KMS-11 (cell line): ENCODE results near the gene URAD.

ENCODE experiments used
- H2AFZ ChIP-seq: fragments of 200-600 bp; sonication (generic); 2 replicates; pipeline ENCODE4 v1.6.1; 2016; ENCODE audit warnings: antibody characterized with exemption, mixed run types, low read depth
- H3K27ac ChIP-seq: fragments of 200-600 bp; sonication (generic); 2 replicates; pipeline ENCODE4 v1.6.1; 2016; ENCODE audit warnings: mild to moderate bottlenecking, mixed run types
- H3K27me3 ChIP-seq: fragments of 200-600 bp; sonication (generic); 2 replicates; pipeline ENCODE4 v1.6.1; 2017; ENCODE audit warnings: mild to moderate bottlenecking, low read depth, mixed run types, moderate library complexity; ENCODE audit not compliant: insufficient read depth
- H3K36me3 ChIP-seq: fragments of 200-600 bp; sonication (generic); 2 replicates; pipeline ENCODE4 v1.6.1; 2017; ENCODE audit warnings: mild to moderate bottlenecking, mixed run types; ENCODE audit not compliant: insufficient read depth
- H3K4me1 ChIP-seq: fragments of 200-600 bp; sonication (generic); 2 replicates; pipeline ENCODE4 v1.6.1; 2016; ENCODE audit warnings: mild to moderate bottlenecking, low read depth, mixed run types; ENCODE audit not compliant: poor library complexity, severe bottlenecking
- H3K4me2 ChIP-seq: fragments of 200-600 bp; sonication (generic); 2 replicates; pipeline ENCODE4 v1.7.0; 2016; ENCODE audit warnings: mild to moderate bottlenecking, mixed run types
- H3K4me3 ChIP-seq: fragments of 200-600 bp; sonication (generic); IDR thresholded peaks from 2 replicates; pipeline ENCODE4 v1.6.1; 2017; ENCODE audit warnings: low read depth, low read length, mixed read lengths; ENCODE audit not compliant: insufficient read depth
- H3K79me2 ChIP-seq: fragments of 200-600 bp; sonication (generic); 2 replicates; pipeline ENCODE4 v1.6.1; 2016; ENCODE audit warnings: low read depth, mixed run types; ENCODE audit not compliant: insufficient read depth
- H3K9ac ChIP-seq: fragments of 200-600 bp; sonication (generic); 2 replicates; pipeline ENCODE4 v1.6.1; 2016; ENCODE audit warnings: mild to moderate bottlenecking, mixed run types
- H4K20me1 ChIP-seq: fragments of 200-600 bp; sonication (generic); 2 replicates; pipeline ENCODE4 v1.6.1; 2016; ENCODE audit warnings: mild to moderate bottlenecking, mixed run types; ENCODE audit not compliant: insufficient read depth
- TF ChIP-seq, protein P1 (sequence below): fragments of 200-600 bp; sonication (generic); conservative IDR thresholded peaks from 2 replicates; pipeline ENCODE4 v1.6.1; 2017; ENCODE audit warnings: low read depth, mild to moderate bottlenecking, antibody characterized with exemption, low read length, moderate library complexity, mixed read lengths

URAD gene

DNA sequence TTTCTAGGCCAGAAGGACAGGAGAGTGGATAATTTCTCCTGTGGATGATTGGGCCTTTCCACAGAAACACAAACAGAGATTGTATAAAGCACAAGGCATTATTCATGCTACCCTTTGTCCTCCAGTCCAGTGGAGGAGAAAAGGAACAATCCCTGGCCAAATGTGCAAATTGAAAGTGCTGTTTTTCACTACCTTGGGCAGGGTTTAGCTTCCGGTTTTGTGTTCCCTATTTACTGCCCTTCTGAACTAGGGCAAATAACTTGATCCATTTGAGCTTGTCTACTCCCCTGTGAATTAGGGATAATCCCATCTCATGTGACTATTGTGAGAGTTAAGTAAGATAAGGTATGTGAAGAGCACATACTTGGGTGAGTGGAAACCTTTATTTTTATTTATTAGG, 55.4 kb downstream of the URAD start:
- Histone ChIP-seq H3K4me3 (no peak overlapping the region), H4K20me1 (no peaks in the 10 kb centered on the region)
- TF ChIP-seq, protein P1, sequence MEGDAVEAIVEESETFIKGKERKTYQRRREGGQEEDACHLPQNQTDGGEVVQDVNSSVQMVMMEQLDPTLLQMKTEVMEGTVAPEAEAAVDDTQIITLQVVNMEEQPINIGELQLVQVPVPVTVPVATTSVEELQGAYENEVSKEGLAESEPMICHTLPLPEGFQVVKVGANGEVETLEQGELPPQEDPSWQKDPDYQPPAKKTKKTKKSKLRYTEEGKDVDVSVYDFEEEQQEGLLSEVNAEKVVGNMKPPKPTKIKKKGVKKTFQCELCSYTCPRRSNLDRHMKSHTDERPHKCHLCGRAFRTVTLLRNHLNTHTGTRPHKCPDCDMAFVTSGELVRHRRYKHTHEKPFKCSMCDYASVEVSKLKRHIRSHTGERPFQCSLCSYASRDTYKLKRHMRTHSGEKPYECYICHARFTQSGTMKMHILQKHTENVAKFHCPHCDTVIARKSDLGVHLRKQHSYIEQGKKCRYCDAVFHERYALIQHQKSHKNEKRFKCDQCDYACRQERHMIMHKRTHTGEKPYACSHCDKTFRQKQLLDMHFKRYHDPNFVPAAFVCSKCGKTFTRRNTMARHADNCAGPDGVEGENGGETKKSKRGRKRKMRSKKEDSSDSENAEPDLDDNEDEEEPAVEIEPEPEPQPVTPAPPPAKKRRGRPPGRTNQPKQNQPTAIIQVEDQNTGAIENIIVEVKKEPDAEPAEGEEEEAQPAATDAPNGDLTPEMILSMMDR = no peak

DNA sequence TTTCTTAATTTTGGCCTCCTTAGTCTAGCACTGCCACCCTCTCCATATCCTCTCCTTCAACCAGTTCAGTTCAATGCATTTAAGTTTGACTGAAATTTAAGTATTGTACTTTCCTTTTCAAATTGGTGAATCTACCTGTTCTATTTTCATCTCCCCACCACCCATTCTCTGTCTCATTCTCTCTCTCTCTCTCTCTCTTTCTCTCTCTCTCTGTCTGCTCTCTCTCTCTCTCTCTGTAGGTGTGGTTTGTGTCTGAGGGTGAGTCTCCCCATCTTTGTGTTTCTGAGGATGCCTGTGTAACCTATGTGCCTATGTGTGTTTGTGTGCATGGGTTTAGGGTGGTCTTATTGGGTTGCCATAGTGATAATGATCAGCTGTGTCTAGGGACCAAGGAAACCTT, 58.6 kb downstream of the URAD start:
- Histone ChIP-seq H3K36me3 (no peaks in the 10 kb centered on the region), H3K4me3 (no peak overlapping the region), H3K27ac (no peak overlapping the region), H3K4me2 (no peak overlapping the region), H3K9ac (no peak overlapping the region), H4K20me1 (no peaks in the 10 kb centered on the region), H2AFZ (no peak overlapping the region), H3K4me1 (no peaks in the 10 kb centered on the region), H3K79me2 (no peaks in the 10 kb centered on the region), H3K27me3 (no peaks in the 10 kb centered on the region; the same call in 1 of the 2 replicates)
- TF ChIP-seq, protein P1 = no peak

More for the DNA sequence above, 55.4 kb downstream of the URAD start:
- Histone ChIP-seq H3K9ac (no peak overlapping the region), H3K27ac (no peak overlapping the region), H3K4me2 (no peak overlapping the region), H3K79me2 (no peaks in the 10 kb centered on the region), H3K27me3 (no peaks in the 10 kb centered on the region), H3K36me3 (no peaks in the 10 kb centered on the region), H3K4me1 (no peaks in the 10 kb centered on the region), H2AFZ (no peak overlapping the region)

DNA sequence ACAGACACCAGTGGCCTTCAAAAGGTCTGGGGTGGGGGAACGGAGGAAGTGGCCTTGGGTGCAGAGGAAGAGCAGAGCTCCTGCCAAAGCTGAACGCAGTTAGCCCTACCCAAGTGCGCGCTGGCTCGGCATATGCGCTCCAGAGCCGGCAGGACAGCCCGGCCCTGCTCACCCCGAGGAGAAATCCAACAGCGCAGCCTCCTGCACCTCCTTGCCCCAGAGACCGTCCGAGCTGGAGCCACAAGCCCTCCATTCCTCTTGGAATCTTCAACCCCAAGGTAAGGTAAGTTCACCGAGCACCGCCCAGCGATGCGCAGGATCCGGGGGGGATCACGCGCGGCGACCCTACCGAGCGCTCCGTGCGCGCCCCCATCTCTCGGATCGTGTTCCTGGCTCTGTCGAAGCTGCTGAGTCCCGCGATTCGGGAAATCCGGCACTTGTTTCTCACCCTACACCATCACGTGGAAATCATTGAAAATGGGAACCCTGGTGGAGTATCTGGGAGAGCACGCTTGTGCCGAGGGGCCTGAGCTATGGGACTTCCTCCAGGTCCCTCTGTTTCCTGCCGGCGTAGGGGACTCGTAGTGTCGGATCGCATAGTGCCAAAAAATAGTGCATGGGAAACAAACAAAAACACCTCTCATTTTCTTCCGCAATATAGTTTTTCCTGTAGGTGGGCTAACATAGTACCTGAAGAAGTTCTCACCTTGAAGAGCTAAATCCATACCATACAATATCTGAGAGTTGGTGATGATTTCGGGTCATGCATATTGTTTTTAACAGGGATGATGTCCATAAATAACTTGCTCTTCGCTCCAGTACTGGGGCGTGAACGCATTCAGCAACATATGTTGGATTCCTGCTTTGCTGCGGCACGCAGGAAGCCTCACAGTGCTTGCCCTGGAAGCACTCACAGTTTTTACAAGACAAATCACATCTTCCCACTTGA, 59.4 kb downstream of the URAD start:
- no peaks in the 10 kb centered on the region for H3K79me2 ChIP-seq
- no peaks in the 10 kb centered on the region; the same call in 1 of the 2 replicates for H3K27me3 ChIP-seq
- no peak overlapping the region for H3K27ac ChIP-seq
- TF ChIP-seq, protein P1 = no peak
- no peaks in the 10 kb centered on the region for H3K4me1 ChIP-seq
- no peak overlapping the region for H3K4me3 ChIP-seq
- no peak overlapping the region for H3K9ac ChIP-seq
- no peaks in the 10 kb centered on the region for H3K36me3 ChIP-seq
- H4K20me1 ChIP-seq = no peaks in the 10 kb centered on the region
- no peak overlapping the region for H2AFZ ChIP-seq
- H3K4me2 ChIP-seq = no peak overlapping the region

DNA sequence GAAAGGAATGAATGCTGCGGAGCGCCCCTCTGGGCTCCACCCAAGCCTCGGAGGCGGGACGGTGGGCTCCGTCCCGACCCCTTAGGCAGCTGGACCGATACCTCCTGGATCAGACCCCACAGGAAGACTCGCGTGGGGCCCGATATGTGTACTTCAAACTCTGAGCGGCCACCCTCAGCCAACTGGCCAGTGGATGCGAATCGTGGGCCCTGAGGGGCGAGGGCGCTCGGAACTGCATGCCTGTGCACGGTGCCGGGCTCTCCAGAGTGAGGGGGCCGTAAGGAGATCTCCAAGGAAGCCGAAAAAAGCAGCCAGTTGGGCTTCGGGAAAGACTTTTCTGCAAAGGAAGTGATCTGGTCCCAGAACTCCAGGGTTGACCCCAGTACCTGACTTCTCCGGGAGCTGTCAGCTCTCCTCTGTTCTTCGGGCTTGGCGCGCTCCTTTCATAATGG, 60.1 kb downstream of the URAD start:
- Histone ChIP-seq H3K27me3 (no peaks in the 10 kb centered on the region; the same call in 1 of the 2 replicates), H4K20me1 (no peaks in the 10 kb centered on the region), H3K79me2 (no peaks in the 10 kb centered on the region), H3K36me3 (no peaks in the 10 kb centered on the region), H3K9ac (no peak overlapping the region), H3K27ac (no peak overlapping the region), H2AFZ (no peak overlapping the region), H3K4me1 (no peaks in the 10 kb centered on the region), H3K4me3 (no peak overlapping the region), H3K4me2 (no peak overlapping the region)
- TF ChIP-seq, protein P1 = no peak
